GM10266 (cell line): ENCODE data around the gene EFNB3.

ENCODE experiments used
- DNase-seq: peaks from one replicate; pipeline ENCODE4 v3.0.0; 2012; ENCODE audit errors: extremely low spot score
- TF ChIP-seq, protein P1 (sequence below): IDR thresholded peaks from 2 replicates; pipeline ENCODE4 v1.5.1; 2012; ENCODE audit warnings: mild to moderate bottlenecking, low read depth; ENCODE audit not compliant: control insufficient read depth, insufficient read depth; ENCODE audit errors: missing control alignments

EFNB3 gene

DNA sequence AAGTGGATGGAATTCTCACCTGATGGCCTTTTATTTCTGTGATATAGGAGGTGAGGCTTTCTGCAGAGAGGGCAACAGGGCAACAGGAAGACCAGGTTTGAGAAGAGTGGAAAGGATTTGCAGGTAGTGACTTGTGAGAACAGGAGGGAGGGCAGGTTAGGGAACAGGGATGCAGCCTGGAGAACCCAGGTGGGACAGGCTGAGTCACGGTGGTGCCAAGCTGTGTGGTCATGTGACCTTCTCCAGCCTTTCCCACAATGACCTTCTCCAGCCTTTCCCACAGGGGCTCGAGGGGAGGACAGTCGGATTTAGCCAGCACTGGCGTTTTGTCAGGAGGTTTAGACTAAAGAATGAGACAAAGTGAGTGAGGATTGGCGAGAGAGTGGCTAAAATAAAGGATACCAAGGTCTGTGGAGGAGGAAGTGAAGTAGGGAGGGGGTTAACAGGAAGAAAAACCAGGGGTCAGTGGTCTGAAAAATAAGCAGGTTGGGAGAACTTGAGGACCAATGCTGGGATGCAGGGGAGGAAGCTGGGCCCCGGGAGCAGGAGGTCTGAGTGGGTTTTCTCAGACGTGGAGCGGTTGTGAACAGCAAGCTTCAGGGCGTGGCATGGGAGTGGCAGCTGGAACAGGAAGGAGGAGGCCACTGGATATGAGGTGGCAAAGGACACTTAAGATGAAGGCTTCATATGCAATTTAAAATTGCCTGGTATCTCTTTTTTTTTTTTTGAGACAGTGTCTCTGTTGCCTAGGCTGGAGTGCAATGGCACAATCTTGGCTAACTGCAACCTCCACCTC is 50.3 kb downstream of the EFNB3 start:
- DNase-seq = no peak
- TF ChIP-seq, protein P1, sequence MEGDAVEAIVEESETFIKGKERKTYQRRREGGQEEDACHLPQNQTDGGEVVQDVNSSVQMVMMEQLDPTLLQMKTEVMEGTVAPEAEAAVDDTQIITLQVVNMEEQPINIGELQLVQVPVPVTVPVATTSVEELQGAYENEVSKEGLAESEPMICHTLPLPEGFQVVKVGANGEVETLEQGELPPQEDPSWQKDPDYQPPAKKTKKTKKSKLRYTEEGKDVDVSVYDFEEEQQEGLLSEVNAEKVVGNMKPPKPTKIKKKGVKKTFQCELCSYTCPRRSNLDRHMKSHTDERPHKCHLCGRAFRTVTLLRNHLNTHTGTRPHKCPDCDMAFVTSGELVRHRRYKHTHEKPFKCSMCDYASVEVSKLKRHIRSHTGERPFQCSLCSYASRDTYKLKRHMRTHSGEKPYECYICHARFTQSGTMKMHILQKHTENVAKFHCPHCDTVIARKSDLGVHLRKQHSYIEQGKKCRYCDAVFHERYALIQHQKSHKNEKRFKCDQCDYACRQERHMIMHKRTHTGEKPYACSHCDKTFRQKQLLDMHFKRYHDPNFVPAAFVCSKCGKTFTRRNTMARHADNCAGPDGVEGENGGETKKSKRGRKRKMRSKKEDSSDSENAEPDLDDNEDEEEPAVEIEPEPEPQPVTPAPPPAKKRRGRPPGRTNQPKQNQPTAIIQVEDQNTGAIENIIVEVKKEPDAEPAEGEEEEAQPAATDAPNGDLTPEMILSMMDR = no peak

DNA sequence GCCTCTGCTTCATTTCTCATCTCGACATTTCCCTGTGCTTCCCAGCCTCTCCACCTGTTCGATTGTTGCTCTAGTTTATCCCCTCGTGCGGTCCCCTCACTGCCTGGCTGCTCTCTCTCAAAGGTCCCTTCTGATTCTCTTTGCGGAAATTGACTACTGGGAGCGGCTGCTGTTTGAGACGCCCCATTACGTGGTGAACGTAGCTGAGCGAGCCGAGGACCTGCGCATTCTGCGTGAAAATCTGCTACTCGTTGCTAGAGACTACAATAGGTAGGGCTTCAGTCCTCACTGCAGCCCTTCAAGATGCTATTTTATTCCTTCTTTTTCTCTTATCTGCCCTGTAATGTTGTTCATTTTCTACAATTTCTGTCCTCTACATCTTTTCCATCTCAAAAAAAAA is 52.0 kb downstream of the EFNB3 start:
- TF ChIP-seq, protein P1 = no peak
- DNase-seq = no peak
